RPMI8226 (cell line): ENCODE measurements around the gene VWF.
"Not testable (repeated sequence)": the region's sequence is repeated elsewhere in the genome, so short reads cannot be mapped to it uniquely, and the experiment has no call there.

Experiments used
- DNase-seq: peaks from one replicate; pipeline ENCODE4 v3.0.0-alpha.2; 2015

VWF gene

GRCh38 chr12:6124411-6125309, at the start of gene VWF:
Gene VWF (minus strand): TSS chr12:6124670. CDS start chr12:6123196, 1,474 bp downstream.
- DNase-seq = no peak

GRCh38 chr12:6172862-6173261, 48.4 kb upstream of the VWF start:
- no peak for DNase-seq

GRCh38 chr12:6172086-6172485, 47.6 kb upstream of the VWF start:
- no peak for DNase-seq

- no peak for DNase-seq
Observed at GRCh38 chr12:6171409-6172015, 47.0 kb upstream of the VWF start.

- peak; percentile 15 for DNase-seq
Observed at GRCh38 chr12:6167327-6168280, 43.1 kb upstream of the VWF start.

GRCh38 chr12:6166808-6167207, 42.3 kb upstream of the VWF start:
- no peak for DNase-seq

GRCh38 chr12:6165395-6165794, 40.9 kb upstream of the VWF start:
- no peak for DNase-seq

- no peak for DNase-seq
Observed at GRCh38 chr12:6163416-6164060, 39.1 kb upstream of the VWF start.

GRCh38 chr12:6161124-6161882, 36.8 kb upstream of the VWF start:
- DNase-seq = no peak

GRCh38 chr12:6160049-6160649, 35.7 kb upstream of the VWF start:
- not testable (repeated sequence) for DNase-seq

GRCh38 chr12:6159166-6160011, 34.9 kb upstream of the VWF start:
- not testable (repeated sequence) for DNase-seq

- no peak for DNase-seq
Observed at GRCh38 chr12:6158749-6159148, 34.3 kb upstream of the VWF start.

- no peak for DNase-seq
Observed at GRCh38 chr12:6158255-6158654, 33.8 kb upstream of the VWF start.

GRCh38 chr12:6157482-6157881, 33.0 kb upstream of the VWF start:
- DNase-seq = no peak

- DNase-seq = no peak
Observed at GRCh38 chr12:6154730-6155459, 30.4 kb upstream of the VWF start.

GRCh38 chr12:6148722-6149121, 24.3 kb upstream of the VWF start:
- DNase-seq = not testable (repeated sequence)

GRCh38 chr12:6148061-6148460, 23.6 kb upstream of the VWF start:
- no peak for DNase-seq

GRCh38 chr12:6146951-6147350, 22.5 kb upstream of the VWF start:
- DNase-seq = no peak

GRCh38 chr12:6146509-6146908, 22.0 kb upstream of the VWF start:
- DNase-seq = no peak

GRCh38 chr12:6145564-6145963, 21.1 kb upstream of the VWF start:
- no peak for DNase-seq
